GM19468 (cell line): ENCODE measurements around the gene PRDX2.
A peak's percentile ranks its signal among the peaks of the same experiment; 100 is the strongest.

ENCODE experiments used
- ATAC-seq: cut with Tn5 transposase; IDR thresholded peaks from one replicate; pipeline ENCODE4 v1.9.1; 2021; ENCODE audit warnings: mild to moderate bottlenecking, moderate library complexity, moderate number of reproducible peaks; ENCODE audit not compliant: unreplicated experiment; ENCODE audit errors: extremely low read depth

PRDX2 gene

GRCh38 chr19:12793290-12794195, 8.1 kb downstream of the PRDX2 start:
- ATAC-seq: peak; percentile 12

GRCh38 chr19:12792853-12793289, 8.7 kb downstream of the PRDX2 start:
- no peak for ATAC-seq

- ATAC-seq: no peak
These were observed 9.3 kb downstream of the PRDX2 start for GRCh38 chr19:12792051-12792852.

GRCh38 chr19:12791345-12792050, 10.1 kb downstream of the PRDX2 start, which contains the start of gene JUNB:
TSS of gene JUNB (plus strand) at chr19:12791486. CDS start at chr19:12791772, 286 bp downstream.
- ATAC-seq: peak; percentile 7

GRCh38 chr19:12790628-12791344, 10.8 kb downstream of the PRDX2 start:
- no peak for ATAC-seq

- peak; percentile 14 for ATAC-seq
These were observed 11.5 kb downstream of the PRDX2 start for GRCh38 chr19:12789904-12790619.

GRCh38 chr19:12789098-12789903, 12.3 kb downstream of the PRDX2 start:
- ATAC-seq: peak; percentile 0

- no peak for ATAC-seq
These were observed 12.9 kb downstream of the PRDX2 start for GRCh38 chr19:12788682-12789097.

GRCh38 chr19:12788042-12788681, 13.4 kb downstream of the PRDX2 start:
- no peak for ATAC-seq

GRCh38 chr19:12787458-12787857, 14.1 kb downstream of the PRDX2 start:
- ATAC-seq: no peak

- no peak for ATAC-seq
These were observed 14.6 kb downstream of the PRDX2 start for GRCh38 chr19:12786952-12787351.

GRCh38 chr19:12786141-12786870, 15.3 kb downstream of the PRDX2 start:
- ATAC-seq: no peak

GRCh38 chr19:12785431-12786031, 16.1 kb downstream of the PRDX2 start:
- ATAC-seq: no peak

- no peak for ATAC-seq
These were observed 16.6 kb downstream of the PRDX2 start for GRCh38 chr19:12784871-12785430.

- ATAC-seq: no peak
These were observed 17.2 kb downstream of the PRDX2 start for GRCh38 chr19:12784394-12784870.

GRCh38 chr19:12783849-12784393, 17.7 kb downstream of the PRDX2 start:
- ATAC-seq: no peak
